ENCODE measurements around the gene ATG7. TPM values are rescaled to one million over a fixed set of nuclear protein-coding genes. Genes with fewer than 3 reads are reported as not detected.

ATG7 gene
- total and polyA plus RNA-seq, 10 of the 15 experiments (the other 5 are each of a cell fraction or from before 2014, with no cell fraction given), result 13.5 to 49.5 (median 26.4) TPM

DNA sequence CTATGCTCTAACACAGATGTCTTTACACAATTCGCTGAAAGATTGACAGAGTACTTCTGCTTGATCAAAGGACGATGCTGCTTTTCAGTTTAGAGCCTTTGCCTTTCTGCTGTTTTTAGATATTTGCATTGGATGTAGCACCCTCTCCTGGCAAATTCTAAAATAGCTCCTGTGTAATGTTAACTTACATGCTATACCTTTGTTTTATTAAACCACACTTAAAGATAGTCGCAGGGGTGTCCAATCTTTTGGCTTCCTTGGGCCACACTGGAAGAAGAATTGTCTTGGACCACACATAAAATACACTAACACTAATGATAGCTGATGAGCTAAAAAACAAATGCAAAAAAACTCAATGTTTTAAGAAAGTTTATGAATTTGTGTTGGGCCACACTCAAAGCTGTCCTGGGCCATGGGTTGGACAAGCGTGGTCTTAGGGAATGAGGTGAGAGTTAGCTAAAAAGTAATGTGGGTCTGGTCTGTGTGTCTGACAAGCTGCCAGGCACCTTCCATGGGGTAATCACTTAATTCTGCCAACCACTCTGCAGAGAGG is 62.9 kb downstream of the ATG7 start (continued):
- TF ChIP-seq MEF2B (IDR thresholded peaks at IDR 0.05; ENCODE audit: partially characterized antibody, poor library complexity, severe bottlenecking), result no peak
- no peak for TF ChIP-seq ZNF384 (IDR thresholded peaks at IDR 0.05; ENCODE audit: borderline replicate concordance, low read depth, low read length)
- no peak for TF ChIP-seq ASH2L (IDR thresholded peaks at IDR 0.05; ENCODE audit: borderline replicate concordance, low read depth)
- TF ChIP-seq HCFC1 (IDR thresholded peaks at IDR 0.05; ENCODE audit: low read length), result no peak
- TF ChIP-seq RUNX3 (IDR thresholded peaks at IDR 0.05; ENCODE audit: low read length), result no peak
- TF ChIP-seq, protein P1, sequence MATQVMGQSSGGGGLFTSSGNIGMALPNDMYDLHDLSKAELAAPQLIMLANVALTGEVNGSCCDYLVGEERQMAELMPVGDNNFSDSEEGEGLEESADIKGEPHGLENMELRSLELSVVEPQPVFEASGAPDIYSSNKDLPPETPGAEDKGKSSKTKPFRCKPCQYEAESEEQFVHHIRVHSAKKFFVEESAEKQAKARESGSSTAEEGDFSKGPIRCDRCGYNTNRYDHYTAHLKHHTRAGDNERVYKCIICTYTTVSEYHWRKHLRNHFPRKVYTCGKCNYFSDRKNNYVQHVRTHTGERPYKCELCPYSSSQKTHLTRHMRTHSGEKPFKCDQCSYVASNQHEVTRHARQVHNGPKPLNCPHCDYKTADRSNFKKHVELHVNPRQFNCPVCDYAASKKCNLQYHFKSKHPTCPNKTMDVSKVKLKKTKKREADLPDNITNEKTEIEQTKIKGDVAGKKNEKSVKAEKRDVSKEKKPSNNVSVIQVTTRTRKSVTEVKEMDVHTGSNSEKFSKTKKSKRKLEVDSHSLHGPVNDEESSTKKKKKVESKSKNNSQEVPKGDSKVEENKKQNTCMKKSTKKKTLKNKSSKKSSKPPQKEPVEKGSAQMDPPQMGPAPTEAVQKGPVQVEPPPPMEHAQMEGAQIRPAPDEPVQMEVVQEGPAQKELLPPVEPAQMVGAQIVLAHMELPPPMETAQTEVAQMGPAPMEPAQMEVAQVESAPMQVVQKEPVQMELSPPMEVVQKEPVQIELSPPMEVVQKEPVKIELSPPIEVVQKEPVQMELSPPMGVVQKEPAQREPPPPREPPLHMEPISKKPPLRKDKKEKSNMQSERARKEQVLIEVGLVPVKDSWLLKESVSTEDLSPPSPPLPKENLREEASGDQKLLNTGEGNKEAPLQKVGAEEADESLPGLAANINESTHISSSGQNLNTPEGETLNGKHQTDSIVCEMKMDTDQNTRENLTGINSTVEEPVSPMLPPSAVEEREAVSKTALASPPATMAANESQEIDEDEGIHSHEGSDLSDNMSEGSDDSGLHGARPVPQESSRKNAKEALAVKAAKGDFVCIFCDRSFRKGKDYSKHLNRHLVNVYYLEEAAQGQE (IDR thresholded peaks at IDR 0.05; ENCODE audit: low read depth, low read length), result no peak
- TF ChIP-seq, protein P2, sequence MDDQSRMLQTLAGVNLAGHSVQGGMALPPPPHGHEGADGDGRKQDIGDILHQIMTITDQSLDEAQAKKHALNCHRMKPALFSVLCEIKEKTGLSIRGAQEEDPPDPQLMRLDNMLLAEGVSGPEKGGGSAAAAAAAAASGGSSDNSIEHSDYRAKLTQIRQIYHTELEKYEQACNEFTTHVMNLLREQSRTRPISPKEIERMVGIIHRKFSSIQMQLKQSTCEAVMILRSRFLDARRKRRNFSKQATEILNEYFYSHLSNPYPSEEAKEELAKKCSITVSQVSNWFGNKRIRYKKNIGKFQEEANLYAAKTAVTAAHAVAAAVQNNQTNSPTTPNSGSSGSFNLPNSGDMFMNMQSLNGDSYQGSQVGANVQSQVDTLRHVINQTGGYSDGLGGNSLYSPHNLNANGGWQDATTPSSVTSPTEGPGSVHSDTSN (IDR thresholded peaks at IDR 0.05; ENCODE audit: insufficient replicate concordance, low read depth, low read length), result no peak
